Peyer's patch (tissue), 4 donors: ENCODE data around the gene DACH2. TPM values are rescaled to one million over a fixed set of nuclear protein-coding genes. Genes with fewer than 3 reads are reported as not detected.

Experiments used
- DNase-seq, 3 donors: peaks; one replicate each; pipeline ENCODE4 v3.0.0-alpha.2; 2017 to 2019
- H3K27ac ChIP-seq, 4 donors: fragments of 200-600 bp; sonication (generic); one replicate each; pipeline ENCODE4 v1.5.1; 2016 to 2019
- H3K27me3 ChIP-seq, 2 donors: fragments of 200-600 bp; sonication (generic); one replicate each; pipeline ENCODE4 v1.5.1; 2019
- H3K36me3 ChIP-seq, 3 donors: fragments of 200-600 bp; sonication (generic); one replicate each; pipeline ENCODE4 v1.5.1; 2016 to 2019
- H3K4me1 ChIP-seq, 4 donors: fragments of 200-600 bp; sonication (generic); one replicate each; pipeline ENCODE4 v1.5.1; 2016 to 2019
- H3K4me3 ChIP-seq, 4 donors: fragments of 200-600 bp; sonication (generic); 1 replicate in 3 of 4; 2 replicates in 1 of 4; pipeline ENCODE4 v1.5.1; 2016 to 2019; ENCODE audit warnings: mild to moderate bottlenecking in 1 of 4
- H3K9me3 ChIP-seq, 4 donors: fragments of 200-600 bp; sonication (generic); one replicate each; pipeline ENCODE4 v1.5.1; 2016 to 2019; ENCODE audit warnings: mild to moderate bottlenecking in 1 of 4
- POLR2A ChIP-seq, 2 donors: fragments of 450-650 bp; IDR thresholded peaks; one replicate each; pipeline ENCODE4 v1.5.1; 2017; ENCODE audit warnings: antibody characterized with exemption in 2 of 2, mild to moderate bottlenecking in 2 of 2, moderate library complexity in 2 of 2
- total RNA-seq, 4 donors: library from RNA; depleted of rRNA; stranded (reverse); fragments of >200 nt; gene quantifications; one replicate each; pipeline ENCODE4 v1.1.0, GENCODE V29; 2016
- TF ChIP-seq, protein P1 (sequence below), 6 experiments: fragments of 450-650 bp in 4 of 6; fragments of 200-600 bp in 2 of 6; sonication (generic) in 1 of 6; IDR thresholded peaks; one replicate each; pipeline ENCODE4 v1.5.1; 2017 to 2019; ENCODE audit warnings: antibody characterized with exemption in 6 of 6, mild to moderate bottlenecking in 3 of 6, moderate library complexity in 1 of 6

Gene DACH2
- total RNA-seq, result 1 to 10 TPM in 1 of 4 donors, not detected in 3; 5.0 TPM

DNA sequence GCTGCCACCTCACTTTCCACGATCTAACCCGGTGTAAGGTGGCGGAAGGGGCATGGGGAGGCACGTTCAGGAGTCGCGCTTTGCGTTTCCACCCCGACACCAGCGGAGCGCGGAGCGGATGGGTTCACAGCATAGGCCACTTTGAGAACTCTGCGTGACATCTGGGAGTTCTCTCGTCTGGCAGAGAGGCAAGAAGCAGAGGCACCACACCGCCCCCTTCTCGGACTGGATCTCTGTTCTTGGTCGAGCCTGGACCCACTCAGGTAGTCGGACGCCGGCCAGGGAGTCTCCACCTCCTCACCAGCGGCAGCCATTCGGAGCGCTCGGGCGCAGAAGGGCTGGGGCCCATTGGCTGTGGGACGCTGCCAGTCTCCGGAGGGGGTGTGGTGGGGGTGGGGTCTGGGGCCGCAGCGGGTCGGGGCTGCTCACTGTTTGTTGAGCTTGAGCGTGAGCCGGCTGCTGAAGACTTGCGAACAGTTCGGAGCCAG, at the start of gene DACH2:
Gene DACH2, plus strand, starts transcription at position 428 of the 488 bp plus-strand sequence.
- H3K9me3 ChIP-seq, result no peaks in the 10 kb centered on the region
- TF ChIP-seq, protein P1, sequence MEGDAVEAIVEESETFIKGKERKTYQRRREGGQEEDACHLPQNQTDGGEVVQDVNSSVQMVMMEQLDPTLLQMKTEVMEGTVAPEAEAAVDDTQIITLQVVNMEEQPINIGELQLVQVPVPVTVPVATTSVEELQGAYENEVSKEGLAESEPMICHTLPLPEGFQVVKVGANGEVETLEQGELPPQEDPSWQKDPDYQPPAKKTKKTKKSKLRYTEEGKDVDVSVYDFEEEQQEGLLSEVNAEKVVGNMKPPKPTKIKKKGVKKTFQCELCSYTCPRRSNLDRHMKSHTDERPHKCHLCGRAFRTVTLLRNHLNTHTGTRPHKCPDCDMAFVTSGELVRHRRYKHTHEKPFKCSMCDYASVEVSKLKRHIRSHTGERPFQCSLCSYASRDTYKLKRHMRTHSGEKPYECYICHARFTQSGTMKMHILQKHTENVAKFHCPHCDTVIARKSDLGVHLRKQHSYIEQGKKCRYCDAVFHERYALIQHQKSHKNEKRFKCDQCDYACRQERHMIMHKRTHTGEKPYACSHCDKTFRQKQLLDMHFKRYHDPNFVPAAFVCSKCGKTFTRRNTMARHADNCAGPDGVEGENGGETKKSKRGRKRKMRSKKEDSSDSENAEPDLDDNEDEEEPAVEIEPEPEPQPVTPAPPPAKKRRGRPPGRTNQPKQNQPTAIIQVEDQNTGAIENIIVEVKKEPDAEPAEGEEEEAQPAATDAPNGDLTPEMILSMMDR (IDR thresholded peaks at IDR 0.05), result no peak
- TF ChIP-seq POLR2A (IDR thresholded peaks at IDR 0.05), result no peak
- peak within 1 kb of the TSS; percentile 14 to 43 (median 28) for H3K4me3 ChIP-seq
- H3K36me3 ChIP-seq, result no peaks in the 10 kb centered on the region
- no peaks in the 10 kb centered on the region for H3K27me3 ChIP-seq
- H3K4me1 ChIP-seq, result no peaks in the 10 kb centered on the region
- no peak within 1 kb of the TSS for H3K27ac ChIP-seq
- peak; percentile 23 to 68 (median 57) for DNase-seq

DNA sequence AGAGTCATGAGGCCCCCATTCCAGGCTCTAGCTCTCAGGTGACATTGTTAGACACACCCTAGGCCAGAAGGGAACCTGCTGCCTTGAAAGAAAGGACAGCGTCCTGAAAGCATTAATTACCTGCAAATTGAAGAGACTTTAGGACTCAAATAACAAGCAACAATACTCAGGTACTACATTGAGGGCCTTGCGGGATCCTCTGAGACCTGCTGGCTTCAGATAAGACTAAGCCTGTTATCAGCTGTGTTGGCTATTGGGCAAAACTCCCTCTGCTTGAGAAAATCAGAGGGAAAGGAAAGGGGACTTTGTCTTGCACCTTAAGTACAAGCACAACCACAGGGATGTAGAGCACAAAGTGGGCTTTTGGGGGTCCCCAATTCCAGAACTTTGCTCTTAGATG, 45.9 kb upstream of the DACH2 start:
- Histone ChIP-seq H3K9me3 (no peaks in the 10 kb centered on the region), H3K4me3 (no peak overlapping the region), H3K27ac (no peak overlapping the region), H3K27me3 (no peaks in the 10 kb centered on the region), H3K36me3 (no peaks in the 10 kb centered on the region), H3K4me1 (no peaks in the 10 kb centered on the region)
- no peak for DNase-seq
- TF ChIP-seq, protein P1 (IDR thresholded peaks at IDR 0.05), result no peak
- TF ChIP-seq POLR2A (IDR thresholded peaks at IDR 0.05), result no peak

DNA sequence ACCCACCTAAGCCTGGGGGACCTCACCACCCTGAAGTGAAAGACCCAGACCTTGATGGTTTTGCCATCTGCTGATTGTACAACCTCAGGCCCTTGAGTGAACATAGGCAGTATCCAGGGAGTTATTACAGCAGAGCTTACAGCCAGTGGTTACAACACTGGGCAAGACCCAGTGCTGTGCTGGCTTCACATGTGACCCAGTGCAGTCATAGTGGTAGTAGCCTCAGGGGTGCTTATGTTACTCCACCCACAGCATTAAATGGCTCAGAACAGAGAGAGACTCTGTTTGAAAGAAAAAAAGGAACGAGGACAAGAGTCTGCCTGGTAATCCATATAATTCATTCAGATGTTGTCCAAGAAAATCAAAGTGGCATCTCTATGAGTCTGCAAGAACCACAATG, 45.2 kb upstream of the DACH2 start:
- no peak overlapping the region for H3K4me3 ChIP-seq
- no peaks in the 10 kb centered on the region for H3K9me3 ChIP-seq
- H3K4me1 ChIP-seq, result no peaks in the 10 kb centered on the region
- DNase-seq, result no peak
- H3K27ac ChIP-seq, result no peak overlapping the region
- TF ChIP-seq POLR2A (IDR thresholded peaks at IDR 0.05), result no peak
- TF ChIP-seq, protein P1 (IDR thresholded peaks at IDR 0.05), result no peak
- H3K36me3 ChIP-seq, result no peaks in the 10 kb centered on the region
- H3K27me3 ChIP-seq, result no peaks in the 10 kb centered on the region

DNA sequence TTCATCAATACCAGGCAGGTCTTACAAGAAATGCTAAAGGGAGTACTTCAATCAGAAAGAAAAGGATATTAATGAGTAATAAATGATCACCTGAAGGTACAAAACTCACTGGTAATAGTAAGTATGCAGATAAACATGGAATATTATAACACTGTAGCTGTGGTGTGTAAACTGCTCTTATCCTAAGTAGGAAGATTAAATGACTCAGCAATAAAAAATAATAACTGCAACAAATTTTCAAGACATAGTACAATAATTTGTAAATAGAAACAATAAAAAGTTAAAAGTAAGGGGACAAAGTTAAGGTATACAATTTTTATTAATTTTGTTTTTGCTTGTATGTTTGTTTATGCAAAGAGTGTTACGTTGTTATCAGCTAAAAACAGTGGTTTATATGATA, 43.7 kb upstream of the DACH2 start:
- no peak for DNase-seq
- Histone ChIP-seq H3K36me3 (no peaks in the 10 kb centered on the region), H3K27me3 (no peaks in the 10 kb centered on the region), H3K4me3 (no peak overlapping the region), H3K27ac (no peak overlapping the region), H3K4me1 (no peaks in the 10 kb centered on the region), H3K9me3 (no peaks in the 10 kb centered on the region)
- TF ChIP-seq POLR2A (IDR thresholded peaks at IDR 0.05), result no peak
- TF ChIP-seq, protein P1 (IDR thresholded peaks at IDR 0.05), result no peak

DNA sequence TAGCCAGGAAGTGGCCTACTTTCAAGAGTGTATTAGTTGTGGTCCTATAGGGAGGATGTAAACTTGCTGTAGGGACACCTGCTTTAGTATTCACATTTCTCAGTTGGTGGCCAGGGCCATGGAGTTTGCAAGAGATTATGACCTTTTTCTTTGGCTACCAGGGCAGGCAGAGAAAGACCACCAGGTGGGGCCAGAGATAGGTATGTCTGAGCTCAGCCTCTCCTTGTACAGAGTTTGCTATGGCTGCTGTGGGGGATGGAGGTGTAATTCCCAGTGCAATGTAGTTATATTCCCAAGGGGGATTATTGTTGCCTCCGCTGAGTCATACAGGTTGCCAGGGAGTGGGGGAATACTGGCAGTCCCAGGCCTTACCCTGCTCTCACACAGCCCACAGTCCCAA, 26.3 kb upstream of the DACH2 start:
- H3K4me3 ChIP-seq, result no peak overlapping the region
- TF ChIP-seq, protein P1 (IDR thresholded peaks at IDR 0.05), result no peak
- no peak for TF ChIP-seq POLR2A (IDR thresholded peaks at IDR 0.05)

DNA sequence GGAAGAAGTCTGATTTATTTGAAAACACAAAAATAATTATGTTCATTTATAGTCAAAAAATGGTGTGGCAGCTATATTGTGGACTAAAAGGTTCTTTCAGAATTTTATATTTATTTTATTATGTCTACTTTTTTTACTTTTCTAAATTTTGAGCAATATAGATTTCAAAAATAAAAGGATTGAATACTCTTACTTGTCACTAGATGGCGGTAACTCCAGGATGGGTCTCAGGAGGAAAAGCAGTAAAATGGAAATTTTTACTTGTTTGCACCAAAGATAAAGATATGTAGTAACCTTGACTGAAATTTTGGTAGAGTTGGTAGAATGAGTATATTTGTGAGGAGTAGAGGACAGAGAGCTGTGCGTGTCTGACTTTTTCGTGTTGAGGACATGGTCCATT, 14.5 kb upstream of the DACH2 start:
- H3K36me3 ChIP-seq, result no peaks in the 10 kb centered on the region
- H3K4me3 ChIP-seq, result no peak overlapping the region
- no peak overlapping the region for H3K27ac ChIP-seq
- no peaks in the 10 kb centered on the region for H3K9me3 ChIP-seq
- no peaks in the 10 kb centered on the region for H3K27me3 ChIP-seq
- no peaks in the 10 kb centered on the region for H3K4me1 ChIP-seq
- no peak for TF ChIP-seq POLR2A (IDR thresholded peaks at IDR 0.05)
- TF ChIP-seq, protein P1 (IDR thresholded peaks at IDR 0.05), result peak in 1 of 6 experiments; percentile 23
- no peak for DNase-seq

More for the DNA sequence above, 26.3 kb upstream of the DACH2 start:
- peaks cover 0 to 2% (median 0%) of the 10 kb centered on the region in 4 donors for H3K9me3 ChIP-seq
- H3K27ac ChIP-seq, result no peak overlapping the region
- no peaks in the 10 kb centered on the region for H3K36me3 ChIP-seq
- H3K27me3 ChIP-seq, result no peaks in the 10 kb centered on the region
- no peak for DNase-seq
- no peaks in the 10 kb centered on the region for H3K4me1 ChIP-seq
